ENCODE results near the gene BNC1. TPM values are rescaled to one million over a fixed set of nuclear protein-coding genes. Genes with fewer than 3 reads are reported as not detected.
"Not testable (repeated sequence)": the region's sequence is repeated elsewhere in the genome, so short reads cannot be mapped to it uniquely, and the experiment has no call there.

Gene BNC1
- total RNA-seq, 4 donors from 2014 or later, result 0.16 to 2.0 (median 0.27) TPM

DNA sequence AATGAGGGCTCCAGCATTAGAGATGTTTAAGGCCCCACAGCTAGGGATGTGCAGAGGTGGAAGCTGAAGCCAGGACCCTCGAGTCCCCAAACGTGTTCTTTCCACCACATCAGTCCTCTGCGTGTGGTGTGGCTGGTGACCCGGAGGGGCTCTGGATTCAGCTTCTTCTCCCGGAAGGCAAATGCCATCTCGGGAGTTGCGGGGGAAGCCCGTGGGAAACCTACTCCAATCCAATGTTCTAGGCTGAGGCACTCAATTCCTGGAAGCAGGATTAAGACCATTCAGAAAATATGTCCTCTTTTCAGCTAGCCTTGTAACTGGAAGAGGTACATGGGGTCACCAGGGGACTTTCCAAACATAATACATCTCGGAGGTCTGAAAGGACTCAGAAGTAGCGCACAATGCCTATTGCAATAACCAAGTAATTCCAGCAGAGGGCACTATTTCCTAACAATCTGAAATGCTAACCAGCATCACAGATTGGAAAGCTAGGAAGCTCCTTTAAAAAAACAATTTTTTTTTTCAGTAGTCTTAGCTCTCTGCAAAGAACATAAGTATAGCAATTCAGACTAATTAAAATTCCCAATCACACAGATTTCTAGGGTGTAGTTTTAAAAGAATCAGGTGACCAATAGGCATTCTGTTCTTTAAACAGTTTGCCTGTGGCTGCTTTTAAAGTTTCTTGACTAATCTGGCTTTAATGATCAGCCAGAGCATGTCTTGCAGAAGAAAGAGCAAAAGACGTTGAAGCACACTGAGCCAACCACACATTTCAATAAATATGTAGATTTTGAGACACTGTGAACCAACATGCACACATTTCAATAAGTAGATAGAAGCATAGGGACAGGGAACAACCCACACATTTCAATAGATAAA, 36.1 kb downstream of the BNC1 start:
- H3K27ac ChIP-seq, result no peak overlapping the region
- 0 to 16% methylated on average over 3 to 5 of the region's 11 CpGs for WGBS, 2 donors (ENCODE audit: low coverage in 1 of 2)
- no peaks in the 10 kb centered on the region for H3K9me3 ChIP-seq
- peaks cover 61% of the 10 kb centered on the region for H3K27me3 ChIP-seq
- TF ChIP-seq EP300 (IDR thresholded peaks at IDR 0.05), result no peak
- peak; percentile 86 to 92 (median 90) for TF ChIP-seq CTCF (IDR thresholded peaks at IDR 0.05)
- H3K36me3 ChIP-seq, result no peaks in the 10 kb centered on the region
- H3K4me1 ChIP-seq, result peaks cover 0 to 5% (median 0%) of the 10 kb centered on the region in 3 donors
- H3K4me3 ChIP-seq, result no peak overlapping the region
- ATAC-seq, result no peak

- 58 to 70% methylated on average over 4 to 6 of the region's 8 CpGs for WGBS, 2 donors (ENCODE audit: low coverage in 1 of 2)
- TF ChIP-seq EP300 (IDR thresholded peaks at IDR 0.05) (no peak), CTCF (IDR thresholded peaks at IDR 0.05) (no peak), POLR2A (IDR thresholded peaks at IDR 0.05) (no peak), POLR2AphosphoS5 (IDR thresholded peaks at IDR 0.05) (no peak)
- Histone ChIP-seq H3K4me3 (no peak overlapping the region), H3K27ac (no peak overlapping the region), H3K36me3 (no peaks in the 10 kb centered on the region), H3K4me1 (peaks cover 0 to 5% (median 0%) of the 10 kb centered on the region in 3 donors), H3K27me3 (peaks cover 42% of the 10 kb centered on the region), H3K9me3 (peaks cover 0 to 16% (median 0%) of the 10 kb centered on the region in 3 donors)
- no peak for ATAC-seq
Observed at GRCh38 chr15:83243634-83244033, 40.8 kb downstream of the BNC1 start.

DNA sequence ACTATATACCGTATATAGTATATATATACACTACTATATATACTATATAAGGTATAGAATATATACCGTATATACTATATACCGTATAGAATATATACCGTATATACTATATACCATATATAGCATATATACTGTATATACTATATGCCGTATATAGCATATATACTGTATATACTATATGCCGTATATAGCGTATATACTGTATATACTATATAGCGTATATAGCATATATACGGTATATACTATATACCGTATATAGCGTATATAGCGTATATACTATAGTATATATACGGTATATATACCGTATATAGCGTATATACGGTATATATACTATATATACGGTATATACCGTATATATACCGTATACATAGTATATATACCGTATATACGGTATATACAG, 54.2 kb downstream of the BNC1 start:
- TF ChIP-seq POLR2AphosphoS5 (IDR thresholded peaks at IDR 0.05) (no peak), POLR2A (IDR thresholded peaks at IDR 0.05) (no peak), EP300 (IDR thresholded peaks at IDR 0.05) (no peak), CTCF (IDR thresholded peaks at IDR 0.05) (no peak)
- WGBS, 2 donors (ENCODE audit: low coverage in 1 of 2), result 94% methylated on average over 20 to 21 of the region's 21 CpGs
- H3K36me3 ChIP-seq, result no peaks in the 10 kb centered on the region

DNA sequence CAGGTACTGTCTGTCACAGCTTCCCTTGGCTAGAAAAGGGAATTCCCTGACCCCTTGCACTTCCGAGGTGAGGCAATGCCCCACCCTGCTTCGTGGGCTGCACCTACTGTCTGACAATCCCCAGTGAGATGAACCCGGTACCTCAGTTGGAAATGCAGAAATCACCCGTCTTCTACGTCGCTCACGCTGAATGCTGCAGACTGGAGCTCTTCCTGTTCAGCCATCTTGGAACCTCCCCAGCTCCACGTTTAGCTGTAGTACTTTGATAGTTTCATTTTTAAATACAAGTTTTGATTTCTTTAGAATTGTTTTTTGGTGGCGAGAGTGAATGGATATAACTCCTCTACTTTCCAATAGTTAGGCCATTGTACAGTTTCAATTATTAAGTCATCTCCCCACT, 59.0 kb downstream of the BNC1 start:
- 82 to 85% methylated on average over 8 to 9 of the region's 9 CpGs for WGBS, 2 donors (ENCODE audit: low coverage in 1 of 2)
- Histone ChIP-seq H3K36me3 (no peaks in the 10 kb centered on the region), H3K27ac (no peak overlapping the region), H3K9me3 (no peaks in the 10 kb centered on the region), H3K4me3 (no peak overlapping the region), H3K4me1 (no peaks in the 10 kb centered on the region), H3K27me3 (no peaks in the 10 kb centered on the region)
- TF ChIP-seq CTCF (IDR thresholded peaks at IDR 0.05) (no peak), POLR2AphosphoS5 (IDR thresholded peaks at IDR 0.05) (no peak), POLR2A (IDR thresholded peaks at IDR 0.05) (no peak), EP300 (IDR thresholded peaks at IDR 0.05) (no peak)
- ATAC-seq, result no peak

More for the DNA sequence above, 54.2 kb downstream of the BNC1 start:
- no peak for ATAC-seq
- no peaks in the 10 kb centered on the region for H3K27me3 ChIP-seq
- no peak overlapping the region for H3K27ac ChIP-seq
- no peaks in the 10 kb centered on the region for H3K4me1 ChIP-seq
- H3K9me3 ChIP-seq, result no peaks in the 10 kb centered on the region
- H3K4me3 ChIP-seq, result no peak overlapping the region

GRCh38 chr15:83221781-83222180, 62.7 kb downstream of the BNC1 start:
- H3K27me3 ChIP-seq, H3K4me3 ChIP-seq, H3K27ac ChIP-seq, H3K4me1 ChIP-seq, ATAC-seq, H3K9me3 ChIP-seq, H3K36me3 ChIP-seq: not testable (repeated sequence)
- WGBS, 2 donors (ENCODE audit: low coverage in 1 of 2), result no CpG with 5 or more reads among the region's 9 CpGs
